HG02588 (cell line): ENCODE data around the gene STH.

Experiments used
- ATAC-seq: cut with Tn5 transposase; IDR thresholded peaks from one replicate; pipeline ENCODE4 v1.9.1; 2021; ENCODE audit warnings: mild to moderate bottlenecking, moderate library complexity; ENCODE audit not compliant: unreplicated experiment

STH gene

DNA sequence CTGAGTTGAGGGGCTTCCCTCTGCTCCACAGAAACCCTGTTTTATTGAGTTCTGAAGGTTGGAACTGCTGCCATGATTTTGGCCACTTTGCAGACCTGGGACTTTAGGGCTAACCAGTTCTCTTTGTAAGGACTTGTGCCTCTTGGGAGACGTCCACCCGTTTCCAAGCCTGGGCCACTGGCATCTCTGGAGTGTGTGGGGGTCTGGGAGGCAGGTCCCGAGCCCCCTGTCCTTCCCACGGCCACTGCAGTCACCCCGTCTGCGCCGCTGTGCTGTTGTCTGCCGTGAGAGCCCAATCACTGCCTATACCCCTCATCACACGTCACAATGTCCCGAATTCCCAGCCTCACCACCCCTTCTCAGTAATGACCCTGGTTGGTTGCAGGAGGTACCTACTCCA is 26.0 kb downstream of the STH start:
- ATAC-seq, result no peak

DNA sequence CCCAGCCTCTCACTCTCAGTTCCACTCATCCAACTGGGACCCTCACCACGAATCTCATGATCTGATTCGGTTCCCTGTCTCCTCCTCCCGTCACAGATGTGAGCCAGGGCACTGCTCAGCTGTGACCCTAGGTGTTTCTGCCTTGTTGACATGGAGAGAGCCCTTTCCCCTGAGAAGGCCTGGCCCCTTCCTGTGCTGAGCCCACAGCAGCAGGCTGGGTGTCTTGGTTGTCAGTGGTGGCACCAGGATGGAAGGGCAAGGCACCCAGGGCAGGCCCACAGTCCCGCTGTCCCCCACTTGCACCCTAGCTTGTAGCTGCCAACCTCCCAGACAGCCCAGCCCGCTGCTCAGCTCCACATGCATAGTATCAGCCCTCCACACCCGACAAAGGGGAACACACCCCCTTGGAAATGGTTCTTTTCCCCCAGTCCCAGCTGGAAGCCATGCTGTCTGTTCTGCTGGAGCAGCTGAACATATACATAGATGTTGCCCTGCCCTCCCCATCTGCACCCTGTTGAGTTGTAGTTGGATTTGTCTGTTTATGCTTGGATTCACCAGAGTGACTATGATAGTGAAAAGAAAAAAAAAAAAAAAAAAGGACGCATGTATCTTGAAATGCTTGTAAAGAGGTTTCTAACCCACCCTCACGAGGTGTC is 26.6 kb downstream of the STH start:
- no peak for ATAC-seq

DNA sequence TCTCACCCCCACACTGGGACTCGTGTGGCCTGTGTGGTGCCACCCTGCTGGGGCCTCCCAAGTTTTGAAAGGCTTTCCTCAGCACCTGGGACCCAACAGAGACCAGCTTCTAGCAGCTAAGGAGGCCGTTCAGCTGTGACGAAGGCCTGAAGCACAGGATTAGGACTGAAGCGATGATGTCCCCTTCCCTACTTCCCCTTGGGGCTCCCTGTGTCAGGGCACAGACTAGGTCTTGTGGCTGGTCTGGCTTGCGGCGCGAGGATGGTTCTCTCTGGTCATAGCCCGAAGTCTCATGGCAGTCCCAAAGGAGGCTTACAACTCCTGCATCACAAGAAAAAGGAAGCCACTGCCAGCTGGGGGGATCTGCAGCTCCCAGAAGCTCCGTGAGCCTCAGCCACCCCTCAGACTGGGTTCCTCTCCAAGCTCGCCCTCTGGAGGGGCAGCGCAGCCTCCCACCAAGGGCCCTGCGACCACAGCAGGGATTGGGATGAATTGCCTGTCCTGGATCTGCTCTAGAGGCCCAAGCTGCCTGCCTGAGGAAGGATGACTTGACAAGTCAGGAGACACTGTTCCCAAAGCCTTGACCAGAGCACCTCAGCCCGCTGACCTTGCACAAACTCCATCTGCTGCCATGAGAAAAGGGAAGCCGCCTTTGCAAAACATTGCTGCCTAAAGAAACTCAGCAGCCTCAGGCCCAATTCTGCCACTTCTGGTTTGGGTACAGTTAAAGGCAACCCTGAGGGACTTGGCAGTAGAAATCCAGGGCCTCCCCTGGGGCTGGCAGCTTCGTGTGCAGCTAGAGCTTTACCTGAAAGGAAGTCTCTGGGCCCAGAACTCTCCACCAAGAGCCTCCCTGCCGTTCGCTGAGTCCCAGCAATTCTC is 27.4 kb downstream of the STH start:
- no peak for ATAC-seq

DNA sequence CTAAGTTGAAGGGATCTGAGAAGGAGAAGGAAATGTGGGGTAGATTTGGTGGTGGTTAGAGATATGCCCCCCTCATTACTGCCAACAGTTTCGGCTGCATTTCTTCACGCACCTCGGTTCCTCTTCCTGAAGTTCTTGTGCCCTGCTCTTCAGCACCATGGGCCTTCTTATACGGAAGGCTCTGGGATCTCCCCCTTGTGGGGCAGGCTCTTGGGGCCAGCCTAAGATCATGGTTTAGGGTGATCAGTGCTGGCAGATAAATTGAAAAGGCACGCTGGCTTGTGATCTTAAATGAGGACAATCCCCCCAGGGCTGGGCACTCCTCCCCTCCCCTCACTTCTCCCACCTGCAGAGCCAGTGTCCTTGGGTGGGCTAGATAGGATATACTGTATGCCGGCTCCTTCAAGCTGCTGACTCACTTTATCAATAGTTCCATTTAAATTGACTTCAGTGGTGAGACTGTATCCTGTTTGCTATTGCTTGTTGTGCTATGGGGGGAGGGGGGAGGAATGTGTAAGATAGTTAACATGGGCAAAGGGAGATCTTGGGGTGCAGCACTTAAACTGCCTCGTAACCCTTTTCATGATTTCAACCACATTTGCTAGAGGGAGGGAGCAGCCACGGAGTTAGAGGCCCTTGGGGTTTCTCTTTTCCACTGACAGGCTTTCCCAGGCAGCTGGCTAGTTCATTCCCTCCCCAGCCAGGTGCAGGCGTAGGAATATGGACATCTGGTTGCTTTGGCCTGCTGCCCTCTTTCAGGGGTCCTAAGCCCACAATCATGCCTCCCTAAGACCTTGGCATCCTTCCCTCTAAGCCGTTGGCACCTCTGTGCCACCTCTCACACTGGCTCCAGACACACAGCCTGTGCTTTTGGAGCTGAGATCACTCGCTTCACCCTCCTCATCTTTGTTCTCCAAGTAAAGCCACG is 28.3 kb downstream of the STH start:
- ATAC-seq, result no peak

DNA sequence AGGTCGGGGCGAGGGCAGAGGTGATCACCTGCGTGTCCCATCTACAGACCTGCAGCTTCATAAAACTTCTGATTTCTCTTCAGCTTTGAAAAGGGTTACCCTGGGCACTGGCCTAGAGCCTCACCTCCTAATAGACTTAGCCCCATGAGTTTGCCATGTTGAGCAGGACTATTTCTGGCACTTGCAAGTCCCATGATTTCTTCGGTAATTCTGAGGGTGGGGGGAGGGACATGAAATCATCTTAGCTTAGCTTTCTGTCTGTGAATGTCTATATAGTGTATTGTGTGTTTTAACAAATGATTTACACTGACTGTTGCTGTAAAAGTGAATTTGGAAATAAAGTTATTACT is 28.9 kb downstream of the STH start:
- no peak for ATAC-seq

DNA sequence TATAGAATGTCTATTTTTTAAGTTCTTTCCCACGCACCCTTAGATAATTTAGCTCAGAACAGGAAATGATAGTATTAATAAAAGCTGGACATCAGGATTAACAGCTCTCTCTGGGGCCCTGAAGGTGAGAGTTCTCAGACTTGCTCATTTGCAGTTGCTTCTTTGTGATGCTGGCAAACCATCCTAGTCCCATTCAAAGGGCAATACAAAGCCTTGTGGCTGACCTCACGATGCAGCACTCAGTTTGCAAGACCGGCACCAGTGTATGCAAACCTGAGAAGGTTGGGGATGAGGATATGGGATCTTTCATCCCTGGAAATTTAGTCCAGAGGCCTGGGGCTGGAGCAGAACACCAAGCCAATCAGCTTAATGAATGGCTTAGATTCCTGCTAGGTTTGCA is 29.3 kb downstream of the STH start:
- ATAC-seq, result no peak

DNA sequence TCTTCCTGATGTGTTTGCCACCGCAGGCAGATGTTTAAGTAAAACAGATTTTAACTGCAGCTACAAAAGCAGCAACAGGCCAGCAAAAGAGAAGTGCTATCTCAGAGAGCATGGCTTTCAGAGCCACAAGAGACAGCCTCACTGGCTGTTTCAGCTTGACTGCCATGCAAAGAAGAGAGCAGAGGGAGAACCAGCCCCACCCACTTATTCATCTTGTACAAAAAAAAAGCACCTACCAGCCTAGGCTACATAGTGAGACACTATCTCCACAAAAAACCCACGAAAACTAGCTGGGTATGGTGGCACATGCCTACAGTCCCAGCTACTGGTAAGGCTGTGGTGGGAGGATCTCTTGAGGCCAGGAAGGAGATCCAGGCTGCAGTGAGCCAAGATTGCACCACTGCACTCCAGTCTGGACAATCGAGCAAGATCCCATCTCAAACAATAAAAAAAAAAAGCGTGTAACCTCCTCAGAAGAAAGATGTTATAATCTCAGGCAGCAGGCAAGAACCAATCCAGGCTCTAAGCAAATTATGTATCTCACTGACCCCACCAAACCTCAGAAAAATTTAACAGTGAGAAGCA is 30.0 kb downstream of the STH start:
- no peak for ATAC-seq

DNA sequence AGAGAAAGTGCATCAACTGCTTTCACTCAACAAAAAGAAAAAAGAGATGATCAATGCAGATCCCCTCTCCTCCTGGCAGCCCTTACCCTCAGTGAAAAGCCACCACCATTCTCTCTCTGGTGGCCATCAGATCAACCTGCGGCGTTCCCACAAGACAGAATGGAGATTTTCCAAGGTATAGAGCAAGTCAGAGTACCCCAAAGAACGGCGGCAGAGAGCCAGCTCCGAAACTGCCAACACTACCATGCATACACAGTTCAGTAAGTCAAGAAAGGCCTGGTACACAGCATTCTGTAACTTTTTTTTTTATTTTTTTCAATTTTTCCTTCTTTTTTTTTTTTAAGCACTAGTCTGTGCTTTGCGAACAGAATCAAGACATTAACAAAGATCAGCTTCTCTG is 30.6 kb downstream of the STH start:
- no peak for ATAC-seq

DNA sequence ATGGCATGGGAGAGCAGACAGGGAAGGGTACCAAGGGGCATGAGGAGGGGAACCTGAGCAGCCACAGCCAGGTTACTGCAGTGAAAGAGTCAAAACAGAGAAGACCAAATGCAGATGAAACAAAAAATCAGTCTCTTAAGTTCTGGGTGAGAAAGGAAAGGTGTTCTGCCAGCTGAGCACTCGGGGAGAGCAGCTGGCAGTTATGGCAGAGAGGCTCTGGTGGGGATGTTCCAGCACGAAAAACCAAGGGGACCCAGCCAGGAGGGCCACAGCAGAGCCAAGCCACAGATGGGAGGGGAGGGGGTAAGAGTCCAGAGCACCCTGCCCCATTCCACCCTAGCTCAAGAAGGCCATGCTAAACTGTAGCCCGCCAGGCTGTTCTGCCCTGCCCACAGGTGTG is 31.7 kb downstream of the STH start:
- no peak for ATAC-seq

DNA sequence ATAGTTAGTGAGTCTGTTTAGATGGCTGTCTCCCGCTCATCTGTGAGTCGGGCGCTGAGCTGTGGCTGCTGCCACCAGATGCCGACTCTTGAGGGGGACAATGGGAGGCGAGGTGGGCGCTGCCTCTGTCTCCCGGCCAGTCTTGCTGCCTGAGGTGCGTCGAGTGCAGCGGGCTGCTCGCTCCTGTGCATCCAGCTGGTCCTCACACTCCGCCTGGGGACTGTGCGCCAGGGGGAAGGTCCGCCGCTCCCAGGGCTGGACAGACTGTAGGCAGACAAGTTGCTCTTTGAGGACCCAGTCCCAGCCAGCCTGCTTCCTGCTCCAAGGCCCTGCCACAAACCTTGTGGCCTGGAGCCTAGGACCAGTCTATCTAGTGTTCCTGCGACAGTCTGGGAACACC is 32.4 kb downstream of the STH start:
- ATAC-seq, result no peak

DNA sequence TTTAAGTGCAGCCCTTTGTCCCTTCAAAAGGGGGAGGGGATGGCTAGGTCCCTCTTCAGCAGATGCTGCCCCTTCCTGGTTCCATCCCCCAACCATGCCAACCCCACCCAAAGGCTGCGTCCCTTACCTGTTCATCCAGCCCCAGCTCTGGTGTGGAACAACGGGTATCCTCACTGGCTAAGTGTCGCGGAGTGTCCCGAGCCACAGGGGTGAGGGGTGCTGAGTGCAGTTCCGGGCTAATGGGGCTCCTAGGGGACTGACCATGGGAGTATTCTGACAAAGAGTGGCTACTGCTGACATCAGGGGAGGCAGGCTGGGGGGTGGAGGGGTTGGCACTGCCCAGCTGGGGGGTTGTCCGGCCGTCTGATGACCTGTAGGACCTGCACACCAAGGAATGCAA is 32.9 kb downstream of the STH start:
- ATAC-seq, result no peak

DNA sequence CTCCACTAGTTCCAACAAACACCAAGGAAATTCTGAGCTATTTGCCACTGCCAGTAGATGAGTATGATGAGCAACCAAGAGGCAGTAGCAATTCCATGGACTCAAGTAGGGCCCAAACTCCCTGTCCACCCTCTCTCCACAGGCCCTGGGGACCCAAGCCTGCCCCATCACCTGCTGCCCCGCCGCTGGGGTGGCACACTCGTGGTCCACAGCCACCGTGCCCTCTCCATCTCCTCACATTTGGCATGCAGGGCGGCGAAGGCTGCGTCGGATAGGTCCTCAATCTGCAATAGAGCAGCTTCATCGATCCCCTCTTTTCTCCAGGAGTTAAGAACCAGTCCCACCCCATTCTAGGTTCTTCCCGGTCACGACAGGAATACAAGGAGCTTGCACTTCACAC is 33.9 kb downstream of the STH start:
- no peak for ATAC-seq

DNA sequence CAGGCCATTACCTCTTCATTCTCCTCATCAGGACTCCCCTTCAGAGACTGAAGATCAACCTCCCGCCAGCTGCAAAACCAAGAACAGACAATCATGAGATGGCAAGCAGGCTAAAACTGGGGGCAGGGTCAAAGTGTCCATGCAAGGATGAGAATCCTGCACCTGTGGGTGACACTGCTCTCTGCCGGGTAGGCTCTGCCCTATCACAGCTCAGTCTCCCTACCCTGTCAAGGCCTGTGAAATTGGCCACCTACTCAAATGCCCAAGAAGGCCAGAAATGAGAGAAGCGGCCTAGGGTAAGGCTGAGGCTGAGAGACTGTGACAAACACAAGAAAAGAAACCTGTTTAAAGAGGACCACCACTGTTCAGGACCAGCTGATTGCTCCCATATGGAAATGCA is 34.3 kb downstream of the STH start:
- no peak for ATAC-seq

DNA sequence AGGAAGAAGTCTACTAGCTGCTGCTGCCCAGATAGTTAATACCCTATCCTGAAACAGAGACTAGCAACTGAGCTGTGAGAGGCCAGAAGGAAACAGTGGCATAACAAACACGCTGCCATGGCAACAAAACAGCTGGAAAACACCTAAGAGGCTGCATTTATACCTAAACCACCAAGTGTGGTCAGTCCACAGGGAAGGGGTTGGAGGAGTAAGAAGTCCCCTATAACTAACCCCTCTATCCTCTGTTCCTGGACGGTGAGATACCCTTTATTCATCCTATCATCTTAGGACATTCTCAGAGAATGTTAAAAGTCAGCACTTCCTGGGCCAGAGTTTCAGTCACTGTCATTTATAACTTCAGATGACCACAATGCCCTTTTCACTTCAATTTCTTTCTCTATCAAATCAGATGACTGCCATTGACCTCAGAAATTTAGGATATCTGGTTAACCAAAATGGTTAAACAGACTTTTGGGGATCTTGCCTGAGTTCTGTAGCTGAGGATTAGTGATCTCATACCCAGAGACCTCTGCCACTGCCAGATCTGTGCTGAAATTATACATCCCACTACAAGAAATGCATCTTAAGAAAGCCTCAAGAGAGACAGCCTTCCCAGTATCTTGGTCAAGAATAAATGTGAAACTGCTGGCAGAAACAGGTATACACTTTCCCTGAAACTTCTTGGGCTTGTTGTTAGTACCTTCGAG is 36.2 kb downstream of the STH start:
- no peak for ATAC-seq

DNA sequence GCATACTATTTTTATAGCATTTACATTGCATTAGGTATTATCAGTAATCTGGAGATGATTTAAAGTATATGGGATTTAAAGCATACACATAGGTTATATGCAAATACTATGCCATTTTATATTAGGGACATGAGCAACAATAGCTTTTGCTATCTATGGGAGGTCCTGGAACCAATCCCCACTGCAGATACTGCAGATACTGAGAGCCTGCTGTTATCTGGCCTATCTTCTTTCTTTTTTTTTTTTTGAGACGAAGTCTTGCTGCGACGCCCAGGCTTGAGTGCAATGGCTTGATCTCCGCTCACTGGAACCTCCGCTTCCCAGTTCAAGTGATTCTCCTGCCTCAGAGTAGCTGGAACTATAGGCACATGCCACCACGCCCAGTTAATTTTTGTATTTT is 37.4 kb downstream of the STH start:
- ATAC-seq, result no peak

DNA sequence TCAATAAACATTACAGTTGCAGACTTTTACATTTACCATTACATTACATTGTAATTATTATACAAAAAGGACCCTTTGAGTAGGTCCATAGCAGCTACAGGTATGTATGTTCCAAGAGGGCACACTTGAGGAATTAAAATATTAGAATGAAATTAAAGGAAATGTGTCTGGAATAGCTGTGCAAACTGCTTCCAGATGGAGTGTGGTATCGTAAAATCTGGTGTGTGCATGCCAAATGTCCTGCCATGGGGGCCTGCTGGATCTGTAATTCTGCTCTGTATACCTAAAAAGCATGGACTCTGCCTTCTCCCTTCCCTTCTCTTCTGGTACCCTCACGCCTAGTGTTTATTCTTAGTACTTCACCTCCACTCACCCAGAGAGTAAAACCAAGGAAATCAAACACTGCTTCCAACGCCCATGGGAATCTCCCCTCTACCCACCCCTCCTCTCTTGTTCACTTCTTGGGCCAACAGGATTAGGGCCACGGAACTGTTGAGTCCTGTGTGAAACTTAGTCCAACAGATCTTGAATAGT is 38.7 kb downstream of the STH start:
- ATAC-seq, result no peak

DNA sequence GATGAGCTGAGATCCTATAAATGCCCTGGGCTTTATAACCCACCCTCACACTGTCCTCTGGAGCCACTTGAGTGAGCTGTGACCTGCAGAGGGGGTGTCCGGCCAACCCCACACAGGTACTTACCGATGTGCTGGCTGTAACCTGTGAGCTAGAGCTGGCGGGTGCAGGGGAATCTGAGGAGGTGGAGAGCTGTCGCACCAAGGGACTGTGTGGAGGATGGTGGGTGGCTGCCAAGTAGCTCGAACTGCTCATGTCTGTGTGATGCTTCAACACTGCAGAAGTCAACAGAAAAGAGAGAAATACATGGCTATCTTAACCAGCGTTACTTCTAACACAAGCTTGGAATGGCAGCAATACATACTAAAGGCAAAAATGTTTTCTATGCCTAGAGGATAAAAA is 39.4 kb downstream of the STH start:
- ATAC-seq, result no peak

DNA sequence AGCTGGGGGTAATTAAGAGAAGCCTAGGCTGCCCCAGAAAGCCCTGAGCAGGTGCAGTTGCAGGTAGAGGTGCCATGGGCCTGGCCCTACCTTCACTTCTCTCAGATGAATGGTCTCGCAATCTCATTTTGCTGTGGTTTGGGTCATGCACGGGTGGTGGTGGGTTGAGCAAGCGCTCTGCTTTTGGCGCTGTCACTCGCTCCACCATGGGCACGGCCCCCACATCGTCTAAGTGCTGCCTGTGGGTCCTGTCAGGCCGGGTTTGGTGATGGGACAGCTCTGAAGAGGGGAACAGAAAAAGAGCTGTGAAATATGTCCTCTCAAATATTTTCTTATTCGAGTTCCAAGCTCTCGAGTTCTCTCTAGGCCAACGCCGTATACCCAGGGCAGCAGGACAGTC is 39.9 kb downstream of the STH start:
- ATAC-seq, result no peak

DNA sequence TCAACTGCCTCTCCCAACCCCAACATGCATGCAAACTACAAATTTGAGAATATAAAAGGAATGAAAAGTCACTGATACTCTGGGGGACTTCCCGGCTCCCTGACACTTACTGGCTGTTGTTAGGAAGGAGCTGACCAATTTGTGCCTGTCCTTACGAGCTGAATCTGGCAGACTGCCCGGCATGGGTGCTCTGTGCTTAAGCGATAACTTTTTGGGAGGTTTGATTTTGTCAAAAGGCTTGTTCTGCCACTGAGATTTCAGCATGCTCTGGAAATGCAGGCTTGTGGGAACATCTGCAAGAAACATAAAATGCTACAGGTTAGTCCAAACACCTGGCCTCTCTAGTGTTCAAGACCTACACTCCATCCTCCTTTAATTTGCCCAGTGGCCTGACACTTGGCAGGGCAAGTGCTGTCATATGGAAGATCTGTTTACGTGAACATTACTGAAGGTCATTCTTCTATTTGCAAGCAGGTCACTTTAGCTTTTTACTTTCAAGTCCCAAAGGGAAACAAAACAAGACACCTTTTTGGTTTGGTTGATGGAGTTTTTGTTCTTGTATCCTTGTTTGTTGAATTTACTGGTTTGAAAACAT is 40.6 kb downstream of the STH start:
- no peak for ATAC-seq

DNA sequence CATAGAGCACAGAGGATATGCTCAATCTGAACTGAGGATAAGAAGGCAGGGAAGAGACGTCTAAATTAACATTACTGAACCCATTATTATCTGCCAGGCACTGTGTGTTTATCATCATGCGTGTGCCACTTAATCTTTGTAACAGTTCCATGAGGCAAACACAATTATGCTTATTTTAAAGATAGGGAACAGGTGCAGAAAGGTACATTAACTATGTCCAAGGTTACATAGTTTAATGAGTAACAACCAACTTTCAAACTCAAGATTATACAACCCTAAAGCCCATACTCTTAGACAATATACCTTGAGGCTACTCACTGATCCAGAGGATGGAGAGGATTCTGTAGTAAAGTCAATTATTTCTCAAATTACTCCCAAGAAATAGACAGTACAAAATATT is 43.2 kb downstream of the STH start:
- ATAC-seq, result no peak
